Hematopoietic multipotent progenitor cell (in vitro differentiated cells): Measurements from ENCODE around the gene ANAPC4. TPM values are rescaled to one million over a fixed set of nuclear protein-coding genes. Genes with fewer than 3 reads are reported as not detected.
A peak's percentile ranks its signal among the peaks of the same experiment; 100 is the strongest.

ENCODE experiments used
- DNase-seq, 3 donors: peaks; one replicate each; pipeline ENCODE4 v3.0.0-alpha.2; 2011 to 2015; ENCODE audit warnings: low read depth in 2 of 3, low spot score in 2 of 3
- total RNA-seq: library from RNA; depleted of rRNA; stranded (reverse); fragments of >200 nt; gene quantifications from one replicate; pipeline ENCODE4 v1.2.3, GENCODE V29; 2012

Gene ANAPC4
- total RNA-seq, 1 donor = 10.2 TPM

DNA sequence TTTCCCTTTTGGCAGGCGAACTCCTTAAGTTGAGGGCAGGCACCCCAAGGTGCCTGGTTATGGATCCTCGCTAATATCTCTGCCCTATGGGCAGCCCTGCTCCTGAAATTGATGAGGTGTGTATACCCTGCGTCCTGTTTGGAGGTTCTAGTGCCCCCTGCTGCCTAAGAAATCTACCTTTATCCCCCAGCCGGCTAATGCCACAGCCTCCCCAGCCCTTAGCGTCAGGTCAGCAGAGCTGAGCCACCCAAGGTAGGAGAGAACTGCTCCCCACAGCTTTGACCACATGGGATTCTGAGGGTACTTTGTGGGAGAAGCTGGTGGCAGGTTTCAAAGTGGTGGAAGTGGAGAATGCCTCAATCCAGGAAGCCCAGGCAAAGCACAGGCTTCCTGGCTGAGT is 50.8 kb downstream of the ANAPC4 start:
- DNase-seq = no peak

DNA sequence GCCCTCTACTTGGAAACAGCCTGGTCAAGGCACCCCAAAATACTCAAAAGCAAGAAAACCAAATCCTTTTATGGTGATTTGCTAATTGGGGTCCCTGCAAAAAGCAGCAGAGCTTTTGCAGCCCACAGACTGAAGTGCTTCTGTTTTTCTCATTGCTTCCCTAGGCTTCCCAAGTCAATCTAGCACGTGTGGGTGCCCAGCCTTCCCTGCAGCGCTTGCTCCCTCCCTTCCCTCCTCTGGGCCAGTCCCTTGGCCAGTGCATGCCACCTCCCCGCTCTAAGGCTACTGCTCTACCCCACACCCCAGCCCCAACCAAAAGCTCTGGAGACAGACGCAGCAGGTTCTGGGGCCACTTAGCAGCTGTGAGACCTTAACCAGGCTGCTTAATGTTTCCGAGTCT is 53.6 kb downstream of the ANAPC4 start:
- DNase-seq = no peak

DNA sequence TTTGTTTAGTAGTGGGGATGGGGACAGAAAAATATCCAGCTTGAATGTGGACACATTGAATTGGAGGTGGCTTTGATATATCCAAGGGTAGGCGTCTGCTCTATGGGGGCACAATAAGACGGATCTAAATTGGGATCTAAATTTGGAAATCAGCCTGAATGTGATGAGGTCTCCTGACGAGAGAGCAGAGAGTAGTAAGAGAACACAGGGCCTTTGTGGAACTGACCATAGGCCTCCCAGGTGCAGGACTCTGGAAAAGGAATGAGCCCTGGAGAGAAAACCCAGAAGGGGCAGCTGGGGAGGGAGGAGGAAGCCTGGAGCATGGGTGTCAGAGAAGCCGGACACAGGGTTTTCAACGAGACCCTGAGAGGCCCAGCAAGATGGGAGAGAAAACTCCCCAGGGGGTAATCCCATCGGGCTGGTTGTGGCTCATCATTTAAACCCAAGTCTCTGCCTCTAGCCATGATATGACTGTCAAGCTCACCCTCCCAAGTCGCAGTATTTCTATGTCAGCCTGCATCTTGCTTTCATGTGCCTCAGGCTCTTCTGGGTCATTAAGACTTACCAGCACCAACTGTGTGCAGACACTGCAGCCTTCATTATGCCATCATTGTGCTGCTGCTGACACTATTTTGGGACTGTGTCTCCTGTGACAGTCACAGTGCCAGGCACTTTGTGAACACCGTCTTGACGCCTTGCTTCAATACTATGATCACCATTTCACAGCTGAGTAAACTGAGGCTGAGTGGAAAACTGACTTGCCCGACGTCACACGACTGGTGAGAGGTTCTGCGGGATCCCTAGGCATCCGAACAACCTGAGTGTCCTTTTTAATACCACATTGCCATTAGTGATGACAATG is 57.1 kb downstream of the ANAPC4 start:
- no peak for DNase-seq

DNA sequence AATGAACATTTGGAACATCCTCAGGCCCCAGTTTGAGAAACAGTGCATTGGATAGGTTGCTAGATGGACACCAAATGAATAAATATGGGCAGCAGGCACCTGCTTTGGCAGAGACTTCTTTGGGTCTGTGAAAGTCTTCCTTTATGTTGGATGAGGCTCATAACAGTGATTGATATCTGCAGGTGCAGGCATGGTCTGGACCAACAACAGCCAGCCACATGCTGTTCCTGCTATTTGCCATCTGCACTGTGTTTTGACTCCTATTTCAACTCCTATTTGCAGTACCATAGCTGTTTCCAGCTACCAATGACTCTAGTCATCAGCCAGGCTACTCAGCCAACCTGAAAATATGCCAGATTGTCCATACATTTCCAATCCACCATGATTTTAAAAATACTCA is 60.9 kb downstream of the ANAPC4 start:
- DNase-seq = no peak

DNA sequence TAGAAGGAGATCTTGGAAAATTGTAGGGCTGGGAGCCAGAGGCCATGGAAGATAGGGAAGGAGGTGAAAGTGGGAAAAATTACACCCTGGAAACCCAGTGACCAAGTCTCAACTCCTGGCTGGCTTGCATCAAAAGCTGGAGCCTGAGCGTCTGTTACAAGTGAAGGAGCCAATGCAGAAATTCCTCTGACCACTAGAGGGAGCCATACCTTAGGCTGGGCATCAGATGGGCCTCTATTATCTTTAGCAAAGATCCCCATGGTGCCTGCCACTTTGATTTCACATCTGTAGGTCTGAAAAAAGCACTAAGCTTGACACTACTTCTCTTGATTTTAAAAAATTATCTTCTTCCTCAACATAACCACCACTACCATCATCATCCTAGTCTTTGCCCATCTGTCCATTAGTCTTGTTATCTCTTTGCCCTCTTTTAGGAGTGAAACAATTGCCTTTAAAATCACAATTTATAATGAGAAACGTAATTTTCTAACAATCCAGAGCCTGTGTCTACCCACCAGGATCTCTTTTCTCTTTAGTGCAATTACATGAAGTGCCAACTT is 62.9 kb downstream of the ANAPC4 start:
- peak; percentile 2 to 75 (median 44) for DNase-seq

DNA sequence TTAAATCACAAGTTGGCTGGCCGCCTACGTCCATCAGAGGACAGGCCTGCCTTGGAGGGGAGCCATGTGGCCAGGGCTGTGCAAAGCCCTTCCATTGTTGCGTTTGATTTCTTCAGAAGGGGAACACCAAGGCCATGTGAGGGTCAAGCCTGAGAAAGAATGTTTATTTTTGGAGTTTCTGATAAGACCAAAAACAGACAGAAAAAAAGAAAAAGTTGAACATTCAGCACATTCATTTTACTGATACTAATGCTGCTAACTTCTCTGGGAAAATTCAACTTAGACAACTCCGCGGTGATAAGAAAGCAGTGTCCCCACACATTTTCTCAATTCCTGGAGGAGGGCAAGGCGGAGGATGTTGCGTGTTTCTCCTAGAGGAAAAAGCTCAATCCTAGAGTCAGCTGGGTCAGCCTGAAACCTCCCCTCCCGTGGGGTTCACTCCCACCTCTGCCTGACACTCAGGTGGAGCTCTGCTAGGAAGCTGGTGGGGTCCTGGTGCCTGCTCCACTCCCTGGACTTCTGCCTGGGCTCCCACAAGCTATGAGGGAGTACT is 63.5 kb downstream of the ANAPC4 start:
- DNase-seq = no peak

DNA sequence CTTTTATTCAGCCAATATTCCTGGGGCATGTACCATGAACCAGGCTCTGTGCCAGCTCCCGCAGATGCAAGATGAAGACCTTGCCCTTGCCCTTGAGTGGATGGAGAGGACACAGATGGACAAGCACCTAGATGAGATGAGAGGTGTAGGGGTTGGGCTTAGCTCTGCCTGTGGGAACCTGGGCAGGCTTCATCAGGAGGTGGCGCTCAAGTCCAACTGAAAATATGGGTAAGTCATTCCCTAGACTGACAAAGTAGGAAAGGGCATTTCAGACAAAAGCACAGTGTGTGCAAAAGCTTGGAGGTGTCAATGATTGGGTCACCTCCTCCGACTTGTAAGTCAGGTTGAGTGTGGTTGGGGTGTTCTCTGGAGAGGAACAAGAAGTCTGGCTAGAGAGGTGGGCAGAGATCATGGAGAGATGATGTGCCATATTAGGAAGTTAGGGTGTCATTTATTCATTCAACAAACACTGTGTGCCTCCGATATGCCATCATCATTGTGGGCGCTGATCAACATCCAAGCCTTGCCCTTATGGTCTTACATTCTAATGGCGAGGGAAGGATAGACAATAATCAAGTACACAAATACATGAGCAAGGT is 64.6 kb downstream of the ANAPC4 start:
- peak in 2 of 3 donors; percentile 16 to 29 for DNase-seq

DNA sequence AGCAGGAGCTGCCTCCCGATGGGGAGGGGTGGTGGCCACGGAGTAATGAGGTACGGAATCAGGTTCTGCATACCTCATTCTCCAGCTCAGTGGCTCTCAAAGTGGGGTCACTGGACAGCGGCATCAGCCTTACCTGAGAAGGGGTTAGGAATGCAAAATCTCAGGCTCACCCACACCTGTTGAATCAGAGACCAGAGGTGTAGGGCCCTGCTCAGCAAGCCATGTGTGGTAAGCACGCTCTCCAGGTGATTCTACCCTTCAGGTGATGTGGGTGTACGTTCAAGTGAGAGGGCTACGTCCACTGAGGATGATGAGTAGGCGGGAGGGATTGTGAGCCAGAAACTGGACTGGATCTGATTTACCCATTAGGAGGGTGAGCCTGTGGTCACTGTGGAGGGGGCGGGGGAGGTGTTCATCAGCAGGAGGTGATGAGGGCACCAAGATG is 65.8 kb downstream of the ANAPC4 start:
- DNase-seq = no peak

DNA sequence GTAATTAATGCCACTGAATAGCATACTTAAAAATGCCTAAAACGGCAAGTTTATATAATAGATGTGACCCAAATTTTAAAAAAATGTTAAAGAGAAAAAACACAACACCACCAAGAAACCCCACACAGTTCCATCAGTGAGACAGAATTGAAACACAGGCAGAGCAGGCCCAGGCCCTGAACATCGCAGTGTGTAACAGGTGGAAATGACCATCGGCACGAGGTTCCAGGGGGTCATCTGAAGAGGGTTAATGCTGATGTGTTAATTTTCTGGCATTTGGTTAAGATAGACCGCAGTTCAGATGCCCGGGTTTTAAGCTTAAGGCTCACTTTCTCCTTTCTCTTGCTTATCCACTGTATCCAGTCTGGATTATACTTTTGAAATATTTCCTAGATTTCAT is 66.8 kb downstream of the ANAPC4 start:
- no peak for DNase-seq

DNA sequence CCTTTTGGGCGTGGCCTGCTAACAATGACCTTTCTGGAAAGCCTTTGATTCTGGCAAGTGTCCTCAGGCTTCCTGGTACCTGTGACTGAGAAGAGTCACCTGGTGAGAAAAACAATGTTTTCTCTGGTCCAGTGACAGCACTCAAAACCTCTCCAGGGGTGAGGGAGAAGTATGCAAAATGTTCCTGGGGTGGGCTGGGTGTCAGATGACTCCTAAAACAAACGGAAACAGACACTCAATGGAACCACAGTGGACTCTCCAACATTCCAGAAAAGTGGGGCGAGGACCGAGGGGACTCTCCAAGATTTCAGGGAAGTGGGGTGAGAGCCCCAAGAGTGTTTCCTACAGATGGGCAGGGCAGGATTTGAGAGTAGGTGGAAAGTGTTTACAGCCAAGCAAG is 69.5 kb downstream of the ANAPC4 start:
- no peak for DNase-seq

DNA sequence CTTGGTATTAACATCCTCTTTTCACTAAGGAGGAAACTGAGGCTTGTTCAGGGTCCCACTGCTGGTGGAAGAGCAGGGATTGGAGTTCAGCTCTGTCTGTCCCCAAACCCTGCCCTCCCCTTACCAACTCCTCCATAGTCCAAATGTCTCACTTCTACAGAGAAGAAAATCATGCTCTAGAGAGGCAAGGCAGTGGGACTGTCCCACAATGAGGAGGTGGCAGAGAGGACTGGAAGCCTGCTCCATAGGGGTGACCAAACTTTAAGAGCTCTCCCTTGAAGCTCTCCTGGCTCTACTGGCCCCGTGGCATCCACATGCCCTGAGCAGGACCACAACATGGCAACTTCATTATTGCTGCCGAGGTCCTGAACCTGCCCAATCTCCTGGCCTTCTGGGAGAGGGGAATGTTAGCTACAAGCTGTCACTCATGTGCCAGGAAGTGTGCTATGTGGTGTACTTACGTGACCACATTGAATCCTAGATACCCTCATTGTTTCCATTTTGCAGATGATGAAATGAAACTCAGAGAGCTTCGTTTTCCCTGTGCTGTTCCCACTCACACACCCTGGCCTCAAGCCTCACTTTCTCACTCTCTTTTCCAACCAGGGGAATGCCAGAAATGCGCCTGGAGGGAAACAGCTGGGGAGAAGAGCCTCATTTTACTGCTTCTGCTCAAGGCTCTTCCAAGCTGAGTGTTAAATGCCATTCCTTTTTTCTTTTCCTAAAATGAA is 71.5 kb downstream of the ANAPC4 start:
- DNase-seq = no peak

DNA sequence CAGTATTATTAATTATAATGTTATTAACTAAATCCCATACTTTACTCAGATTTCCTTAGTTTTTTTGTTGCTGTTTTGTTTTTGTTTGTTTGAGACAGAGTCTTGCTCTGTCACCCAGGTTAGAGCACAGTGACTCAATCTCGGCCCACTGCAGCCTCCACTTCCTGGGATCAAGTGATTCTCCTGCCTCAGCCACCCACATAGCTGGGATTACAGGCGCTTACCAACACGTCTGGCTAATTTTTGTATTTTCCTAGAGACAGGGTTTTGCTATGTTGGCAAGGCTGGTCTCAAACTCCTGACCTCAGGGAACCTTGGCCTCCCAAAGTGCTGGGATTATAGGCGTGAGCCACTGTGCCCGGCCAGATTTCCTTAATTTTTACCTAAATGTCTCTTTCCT is 72.2 kb downstream of the ANAPC4 start:
- no peak for DNase-seq

DNA sequence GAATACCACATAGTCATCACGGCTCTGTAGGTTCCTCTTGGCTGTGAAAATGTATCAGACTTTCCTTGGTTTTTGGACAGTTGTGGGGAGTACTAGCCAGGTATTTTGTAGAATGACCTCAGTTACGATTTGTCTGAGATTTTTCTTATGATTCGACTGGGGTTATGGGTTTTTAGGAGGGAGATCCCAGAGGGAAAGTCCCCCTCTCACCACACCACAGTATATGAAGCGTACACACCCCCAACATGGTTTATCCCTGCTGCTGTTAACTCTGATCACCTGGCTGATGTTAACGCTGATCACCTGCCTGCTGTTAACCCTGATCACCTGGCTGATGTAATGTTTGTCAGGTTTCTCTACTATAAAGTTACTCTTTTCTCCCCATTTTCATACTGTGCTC is 72.6 kb downstream of the ANAPC4 start:
- DNase-seq = no peak

DNA sequence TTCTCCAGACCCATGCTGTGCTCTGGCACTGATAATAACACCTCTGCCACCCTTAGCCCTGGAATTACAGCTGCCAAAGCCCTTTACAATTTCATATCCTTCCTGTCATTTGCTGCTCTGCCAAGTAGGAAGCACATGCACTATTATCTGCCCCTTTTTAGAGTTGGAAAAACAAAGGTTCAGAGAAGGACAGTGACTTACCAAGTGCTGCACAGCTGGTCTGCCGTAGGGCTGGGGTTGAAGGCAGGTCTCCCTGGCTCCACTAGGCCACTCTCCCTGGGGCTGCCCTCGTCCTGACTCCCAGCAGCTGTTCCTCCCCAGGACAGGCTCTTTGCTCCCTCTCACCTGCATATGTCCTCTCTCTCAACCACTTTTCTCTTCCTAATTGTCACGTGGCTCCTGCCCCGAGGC is 73.4 kb downstream of the ANAPC4 start:
- DNase-seq = no peak

DNA sequence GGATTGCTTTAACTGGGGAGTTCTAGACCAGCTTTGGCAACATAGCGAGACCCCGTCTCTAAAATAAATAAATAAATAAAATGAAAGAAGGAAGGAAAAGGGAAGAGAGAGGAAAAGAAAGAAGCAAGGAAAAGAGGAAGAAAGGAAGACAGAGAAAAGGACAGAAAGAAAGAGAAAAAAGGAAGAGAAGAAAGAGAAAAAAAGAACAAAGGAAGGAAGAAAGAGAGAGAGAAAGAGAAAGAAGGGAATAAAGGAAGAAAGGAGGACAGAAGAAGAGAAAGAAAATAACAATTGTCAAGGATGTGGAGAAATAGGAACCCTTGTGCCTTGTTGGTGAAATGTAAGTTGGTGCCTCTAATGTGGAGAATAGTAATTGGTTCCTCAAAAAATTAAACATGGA is 74.6 kb downstream of the ANAPC4 start:
- DNase-seq = no peak

DNA sequence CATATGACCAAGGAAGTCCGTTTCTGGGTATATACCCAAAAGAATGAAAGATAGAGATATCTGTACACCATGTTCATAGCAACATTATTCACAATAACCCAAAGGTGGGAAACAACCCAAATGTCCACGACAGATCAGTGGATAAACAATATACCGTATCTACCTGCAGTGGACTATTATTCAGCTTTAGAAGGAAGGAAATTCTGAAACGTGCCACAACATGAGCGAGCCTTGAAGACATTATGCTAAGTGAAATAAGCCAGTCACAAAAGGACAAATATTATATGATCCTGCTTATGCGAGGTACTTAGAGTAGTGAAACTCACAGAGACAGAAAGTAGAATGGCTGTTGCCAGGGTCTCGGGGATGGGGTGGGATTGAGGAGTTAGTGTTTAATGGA is 75.0 kb downstream of the ANAPC4 start:
- no peak for DNase-seq

DNA sequence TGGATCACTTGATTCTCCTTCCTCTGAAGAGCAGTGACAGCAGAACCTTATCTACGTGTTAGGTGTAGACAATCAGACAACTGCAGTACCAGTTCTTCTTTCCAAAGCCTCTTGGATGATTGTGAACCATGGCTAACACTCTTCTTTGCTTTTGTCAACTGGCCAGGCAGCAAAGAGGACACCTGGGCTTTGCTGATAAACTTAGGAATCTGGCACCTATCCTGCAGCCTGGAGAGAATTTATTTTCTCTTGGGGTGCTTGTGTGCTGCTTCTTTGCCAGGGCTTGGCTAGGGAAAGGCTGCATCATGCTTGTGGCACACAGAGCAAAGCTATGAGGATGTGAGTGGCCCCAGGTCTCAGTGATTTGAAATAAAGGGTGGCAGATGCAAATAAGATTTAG is 77.4 kb downstream of the ANAPC4 start:
- no peak for DNase-seq

DNA sequence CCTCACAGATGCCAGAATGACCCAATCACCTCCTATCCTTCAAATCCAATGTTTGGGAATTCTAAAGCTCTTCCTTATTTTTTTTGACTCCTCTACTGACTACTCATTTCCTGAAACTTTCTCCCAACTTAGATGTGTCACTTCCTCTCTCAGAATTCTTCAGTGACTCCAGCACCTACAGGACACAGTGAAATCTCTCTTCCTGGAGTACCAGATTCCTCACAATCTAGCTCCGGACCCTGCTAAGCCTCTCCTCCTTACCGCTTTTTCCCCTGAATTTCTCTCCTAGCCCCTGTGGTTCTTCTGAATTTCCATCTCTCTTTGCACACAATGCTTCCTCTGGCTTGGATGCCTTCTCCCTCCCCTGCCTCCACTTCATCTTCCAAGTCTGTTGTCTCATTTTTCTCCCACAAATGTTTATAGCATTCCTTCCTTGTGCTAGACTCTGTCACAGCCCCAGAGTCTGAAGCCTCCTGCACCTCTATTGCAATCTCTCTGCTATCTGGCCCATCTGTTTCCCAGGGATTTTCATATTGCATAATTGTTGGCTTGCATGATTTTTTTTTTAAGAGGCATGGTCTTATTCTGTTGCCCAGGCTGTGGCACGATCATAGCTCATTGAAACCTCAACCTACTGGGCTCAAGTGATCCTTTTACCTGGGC is 80.1 kb downstream of the ANAPC4 start:
- DNase-seq = no peak

DNA sequence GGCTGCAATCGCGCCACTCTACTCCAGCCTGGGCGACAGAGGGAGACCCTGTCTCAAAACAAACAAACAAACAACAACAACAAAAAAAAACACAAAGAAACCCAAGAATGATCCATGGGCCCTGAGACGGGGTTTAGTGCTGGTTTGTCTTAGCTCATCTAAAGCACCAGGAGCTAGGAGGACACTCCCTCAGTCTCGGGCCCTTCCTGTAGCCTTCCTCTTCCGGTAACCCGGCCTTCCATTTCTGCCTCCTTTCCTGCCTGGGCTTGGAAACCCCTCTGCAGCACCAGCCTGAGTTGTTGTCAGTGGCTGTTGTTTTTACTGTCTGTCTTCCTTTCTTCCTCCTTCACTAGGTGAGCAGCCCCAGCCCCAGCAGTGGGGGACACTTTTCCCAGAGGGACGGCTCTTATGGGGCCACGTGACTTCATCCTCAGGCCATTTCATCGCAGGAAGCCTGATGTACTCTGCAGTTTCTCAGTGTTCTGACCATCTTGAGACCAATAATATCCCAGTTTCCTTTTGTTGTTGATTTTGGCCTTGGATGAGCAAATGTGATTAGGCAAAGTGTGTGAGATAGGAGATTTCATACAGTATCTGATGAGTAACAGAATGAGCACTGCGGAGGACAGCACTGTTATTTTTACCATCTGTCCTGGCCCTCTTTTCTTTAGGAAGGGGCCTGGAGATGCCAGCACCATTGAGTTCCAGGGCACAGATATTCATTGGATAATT is 90.1 kb downstream of the ANAPC4 start:
- no peak for DNase-seq

DNA sequence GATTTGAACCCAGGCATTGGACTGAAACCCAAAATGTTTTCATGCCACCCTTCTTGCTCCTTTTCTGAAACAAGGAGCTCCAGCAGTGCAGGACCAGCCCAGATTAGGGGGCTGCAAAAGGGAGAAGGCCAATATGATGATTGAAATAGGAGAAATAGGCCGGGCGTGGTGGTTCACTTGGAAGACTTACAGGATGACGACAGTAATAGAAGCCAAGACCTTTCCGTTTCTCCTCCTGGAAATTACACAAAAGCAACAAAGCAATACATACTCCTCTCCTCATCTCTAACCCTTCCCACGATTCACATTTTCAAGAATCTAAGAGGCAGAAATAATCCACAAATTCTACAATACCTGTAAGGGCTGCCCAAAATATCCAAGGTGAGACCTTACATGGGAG is 90.8 kb downstream of the ANAPC4 start:
- DNase-seq = no peak
